Astrocyte (in vitro differentiated cells and primary cell): ENCODE measurements around the gene PHF21B. TPM values are rescaled to one million over a fixed set of nuclear protein-coding genes. Genes with fewer than 3 reads are reported as not detected.

Source experiments
- DNase-seq: peaks from one replicate; pipeline ENCODE4 v3.0.0-alpha.2; 2010; ENCODE audit warnings: low read depth
- FAIRE-seq: peaks from 2 replicates; lab custom pipeline; 2011; peaks lifted over from hg19 to GRCh38; lab: Jason Lieb, UNC
- H2AFZ ChIP-seq: 2 replicates; pipeline ENCODE4 v1.6.0; 2012; ENCODE audit warnings: low read depth, low read length, inconsistent platforms
- H3K27ac ChIP-seq: 2 replicates; pipeline ENCODE4 v1.5.1; 2011; ENCODE audit warnings: low read depth, low read length, inconsistent platforms
- H3K27me3 ChIP-seq: 2 replicates; pipeline ENCODE4 v1.6.0; 2011; ENCODE audit warnings: low read length, inconsistent platforms; ENCODE audit not compliant: insufficient read depth
- H3K36me3 ChIP-seq: 2 replicates; pipeline ENCODE4 v1.5.1; 2011; ENCODE audit warnings: low read length, inconsistent platforms; ENCODE audit not compliant: insufficient read depth
- H3K4me1 ChIP-seq: 2 replicates; pipeline ENCODE4 v1.5.1; 2011; ENCODE audit warnings: low read length, inconsistent platforms; ENCODE audit not compliant: insufficient read depth
- H3K4me2 ChIP-seq: 2 replicates; pipeline ENCODE4 v1.6.0; 2012; ENCODE audit warnings: low read length, inconsistent platforms
- H3K4me3 ChIP-seq: 2 replicates; pipeline ENCODE4 v1.5.1; 2011; ENCODE audit warnings: low read depth, mild to moderate bottlenecking, low read length, inconsistent platforms; ENCODE audit not compliant: insufficient read depth
- H3K79me2 ChIP-seq: 2 replicates; pipeline ENCODE4 v1.6.0; 2012; ENCODE audit warnings: mild to moderate bottlenecking, low read length, inconsistent platforms; ENCODE audit not compliant: insufficient read depth
- H3K9ac ChIP-seq: 2 replicates; pipeline ENCODE4 v1.6.0; 2012; ENCODE audit warnings: mild to moderate bottlenecking, low read length, inconsistent platforms
- H3K9me3 ChIP-seq: 2 replicates; pipeline ENCODE4 v1.5.1; 2012; ENCODE audit warnings: low read depth, mild to moderate bottlenecking, low read length, inconsistent platforms; ENCODE audit not compliant: insufficient read depth
- H4K20me1 ChIP-seq: 2 replicates; pipeline ENCODE4 v1.6.0; 2012; ENCODE audit warnings: low read length, inconsistent platforms; ENCODE audit not compliant: insufficient read depth
- H3K27ac Mint-ChIP-seq: one replicate; pipeline ENCODE4 v1.8.0; 2021; ENCODE audit warnings: mild to moderate bottlenecking, mixed read lengths; ENCODE audit not compliant: unreplicated experiment
- H3K27me3 Mint-ChIP-seq: one replicate; pipeline ENCODE4 v1.8.0; 2021; ENCODE audit warnings: low read depth, mixed read lengths; ENCODE audit not compliant: unreplicated experiment
- H3K36me3 Mint-ChIP-seq: one replicate; pipeline ENCODE4 v1.8.0; 2021; ENCODE audit warnings: low read depth, mixed read lengths; ENCODE audit not compliant: unreplicated experiment
- H3K4me1 Mint-ChIP-seq: one replicate; pipeline ENCODE4 v1.8.0; 2021; ENCODE audit warnings: low read depth, mixed read lengths; ENCODE audit not compliant: unreplicated experiment
- H3K4me3 Mint-ChIP-seq: one replicate; pipeline ENCODE4 v1.8.0; 2021; ENCODE audit warnings: mild to moderate bottlenecking, moderate library complexity, mixed read lengths; ENCODE audit not compliant: unreplicated experiment
- H3K9me3 Mint-ChIP-seq: one replicate; pipeline ENCODE4 v1.8.0; 2021; ENCODE audit warnings: mild to moderate bottlenecking, mixed read lengths; ENCODE audit not compliant: unreplicated experiment
- EZH2 ChIP-seq: IDR thresholded peaks from 2 replicates; pipeline ENCODE4 v1.6.1; 2012; ENCODE audit warnings: mild to moderate bottlenecking, low read length, inconsistent platforms; ENCODE audit not compliant: insufficient read depth
- total RNA-seq: library from RNA; stranded (reverse); gene quantifications from 2 replicates; pipeline ENCODE4 v1.2.1, GENCODE V29; 2021
- TF ChIP-seq, protein P1 (sequence below): IDR thresholded peaks from 2 replicates; pipeline ENCODE4 v1.5.1; 2011; ENCODE audit warnings: low read depth, mild to moderate bottlenecking, inconsistent platforms, low read length, moderate library complexity; ENCODE audit not compliant: insufficient read depth

Gene PHF21B
- total RNA-seq, 1 donor from 2014 or later, result 6.3 TPM

GRCh38 chr22:44882226-44882905 lies 127.4 kb downstream of the PHF21B start:
- H3K36me3 ChIP-seq, result no peaks in the 10 kb centered on the region
- Mint-ChIP-seq H3K4me3 (no peak overlapping the region), H3K27me3 (no peaks in the 10 kb centered on the region), H3K9me3 (no peaks in the 10 kb centered on the region), H3K27ac (no peak overlapping the region), H3K4me1 (no peaks in the 10 kb centered on the region), H3K36me3 (peaks cover 18% of the 10 kb centered on the region)
- no peak overlapping the region for H3K4me2 ChIP-seq
- no peaks in the 10 kb centered on the region for H3K9me3 ChIP-seq
- FAIRE-seq, result no peak
- no peak for TF ChIP-seq EZH2
- TF ChIP-seq, protein P1, sequence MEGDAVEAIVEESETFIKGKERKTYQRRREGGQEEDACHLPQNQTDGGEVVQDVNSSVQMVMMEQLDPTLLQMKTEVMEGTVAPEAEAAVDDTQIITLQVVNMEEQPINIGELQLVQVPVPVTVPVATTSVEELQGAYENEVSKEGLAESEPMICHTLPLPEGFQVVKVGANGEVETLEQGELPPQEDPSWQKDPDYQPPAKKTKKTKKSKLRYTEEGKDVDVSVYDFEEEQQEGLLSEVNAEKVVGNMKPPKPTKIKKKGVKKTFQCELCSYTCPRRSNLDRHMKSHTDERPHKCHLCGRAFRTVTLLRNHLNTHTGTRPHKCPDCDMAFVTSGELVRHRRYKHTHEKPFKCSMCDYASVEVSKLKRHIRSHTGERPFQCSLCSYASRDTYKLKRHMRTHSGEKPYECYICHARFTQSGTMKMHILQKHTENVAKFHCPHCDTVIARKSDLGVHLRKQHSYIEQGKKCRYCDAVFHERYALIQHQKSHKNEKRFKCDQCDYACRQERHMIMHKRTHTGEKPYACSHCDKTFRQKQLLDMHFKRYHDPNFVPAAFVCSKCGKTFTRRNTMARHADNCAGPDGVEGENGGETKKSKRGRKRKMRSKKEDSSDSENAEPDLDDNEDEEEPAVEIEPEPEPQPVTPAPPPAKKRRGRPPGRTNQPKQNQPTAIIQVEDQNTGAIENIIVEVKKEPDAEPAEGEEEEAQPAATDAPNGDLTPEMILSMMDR, result no peak
- H3K79me2 ChIP-seq, result no peaks in the 10 kb centered on the region
- no peak overlapping the region for H3K4me3 ChIP-seq
- no peak overlapping the region for H2AFZ ChIP-seq
- H3K27ac ChIP-seq, result no peak overlapping the region
- DNase-seq, result no peak
- H3K4me1 ChIP-seq, result no peaks in the 10 kb centered on the region
- no peaks in the 10 kb centered on the region for H3K27me3 ChIP-seq
- H3K9ac ChIP-seq, result no peak overlapping the region
- H4K20me1 ChIP-seq, result no peaks in the 10 kb centered on the region

DNA sequence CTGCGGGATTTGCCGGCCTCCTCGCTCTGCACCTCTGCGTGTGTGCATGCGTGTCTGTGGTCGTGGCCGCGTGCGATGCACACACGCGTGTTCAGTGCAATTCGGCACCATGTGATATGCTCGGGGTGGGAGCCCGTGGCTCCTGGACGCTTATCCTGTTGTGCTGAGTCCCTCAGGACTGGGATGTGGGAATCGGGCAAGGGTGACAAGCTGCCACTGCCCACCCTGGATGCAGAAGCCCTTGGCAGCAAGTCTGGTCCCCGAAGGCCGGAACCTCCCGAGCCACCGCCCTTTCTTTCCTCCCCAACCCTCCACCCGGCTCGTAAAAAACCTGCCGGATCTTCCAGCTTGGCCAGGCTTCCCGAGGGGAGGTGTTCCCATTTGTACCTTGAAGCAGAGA lies 128.2 kb downstream of the PHF21B start:
- Mint-ChIP-seq H3K9me3 (peaks cover 2% of the 10 kb centered on the region), H3K27me3 (no peaks in the 10 kb centered on the region), H3K4me3 (no peak overlapping the region), H3K4me1 (no peaks in the 10 kb centered on the region), H3K27ac (no peak overlapping the region), H3K36me3 (peaks cover 20% of the 10 kb centered on the region)
- no peaks in the 10 kb centered on the region for H3K27me3 ChIP-seq
- H3K4me1 ChIP-seq, result no peaks in the 10 kb centered on the region
- H2AFZ ChIP-seq, result no peak overlapping the region
- no peaks in the 10 kb centered on the region for H4K20me1 ChIP-seq
- DNase-seq (no peak), FAIRE-seq (no peak)
- H3K4me2 ChIP-seq, result no peak overlapping the region
- no peaks in the 10 kb centered on the region for H3K36me3 ChIP-seq
- no peak overlapping the region for H3K9ac ChIP-seq
- H3K4me3 ChIP-seq, result no peak overlapping the region
- no peaks in the 10 kb centered on the region for H3K9me3 ChIP-seq
- H3K79me2 ChIP-seq, result no peaks in the 10 kb centered on the region
- H3K27ac ChIP-seq, result no peak overlapping the region
- TF ChIP-seq EZH2, result no peak
- TF ChIP-seq, protein P1, result no peak

DNA sequence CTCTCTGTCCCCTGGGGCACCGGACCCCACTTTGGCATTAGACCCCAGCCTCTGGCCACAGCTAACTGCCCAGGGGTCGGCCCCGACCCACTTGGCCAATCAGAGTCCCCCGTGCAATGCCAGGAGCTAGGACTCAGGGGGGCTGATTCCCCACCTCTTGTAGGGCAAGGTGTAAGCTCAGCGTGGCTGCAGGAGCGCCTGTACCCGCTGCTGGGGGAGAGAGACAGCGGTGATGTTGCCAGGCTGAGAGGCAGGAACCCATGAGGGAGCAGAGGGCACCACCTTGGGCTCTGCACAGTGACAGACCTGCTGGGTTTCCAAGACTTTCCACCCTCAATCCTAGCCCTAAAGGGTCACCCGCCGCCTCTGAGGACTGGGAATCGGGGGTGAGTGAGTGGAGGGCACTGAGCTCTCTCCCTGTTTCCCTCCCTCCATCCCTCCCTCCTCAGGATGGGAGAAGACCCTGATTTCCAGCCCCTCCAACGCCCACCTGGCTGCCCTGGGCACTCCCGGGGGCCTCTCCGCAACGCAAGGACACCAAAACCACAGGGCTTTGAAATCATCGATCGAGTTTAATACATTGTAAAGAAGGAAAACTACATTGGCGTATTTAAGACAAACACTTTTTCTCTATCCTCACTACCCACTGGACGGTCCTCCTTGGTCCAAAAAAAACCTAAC lies 129.1 kb downstream of the PHF21B start:
- Mint-ChIP-seq H3K36me3 (peaks cover 20% of the 10 kb centered on the region), H3K27ac (no peak overlapping the region)
- no peak for FAIRE-seq

More for the DNA sequence above, 129.1 kb downstream of the PHF21B start:
- Histone ChIP-seq H3K9me3 (no peaks in the 10 kb centered on the region), H3K36me3 (no peaks in the 10 kb centered on the region), H3K4me2 (no peak overlapping the region), H3K27ac (no peak overlapping the region), H3K79me2 (no peaks in the 10 kb centered on the region), H4K20me1 (no peaks in the 10 kb centered on the region), H3K4me1 (no peaks in the 10 kb centered on the region), H3K27me3 (no peaks in the 10 kb centered on the region), H3K9ac (no peak overlapping the region), H3K4me3 (no peak overlapping the region), H2AFZ (no peak overlapping the region)
- TF ChIP-seq EZH2, result no peak
- no peak for DNase-seq
- no peaks in the 10 kb centered on the region for H3K27me3 Mint-ChIP-seq
- no peaks in the 10 kb centered on the region for H3K4me1 Mint-ChIP-seq
- H3K4me3 Mint-ChIP-seq, result no peak overlapping the region
- H3K9me3 Mint-ChIP-seq, result peaks cover 4% of the 10 kb centered on the region
